Stimulated activated CD8-positive, alpha-beta memory T cell treated with anti-CD3 and anti-CD28 coated beads, Interleukin-2, amount 100 ng/mL, for 48 hours (primary cell): ENCODE measurements around the gene MNAT1.
"Not testable (repeated sequence)": the region's sequence is repeated elsewhere in the genome, so short reads cannot be mapped to it uniquely, and the experiment has no call there.

Experiments used
- DNase-seq, 2 donors: peaks; one replicate each; pipeline ENCODE4 v3.0.0-alpha.2; 2020; ENCODE audit warnings: low read depth in 2 of 2

The MNAT1 gene

GRCh38 chr14:60738843-60739508 is 4.4 kb downstream of the MNAT1 start:
- no peak for DNase-seq

GRCh38 chr14:60744566-60744965 is 10.0 kb downstream of the MNAT1 start:
- no peak for DNase-seq

- DNase-seq, result peak in 1 of 2 donors; percentile 11
These were observed 18.9 kb downstream of the MNAT1 start for GRCh38 chr14:60753264-60754119.

- no peak for DNase-seq
These were observed 22.3 kb downstream of the MNAT1 start for GRCh38 chr14:60756847-60757246.

GRCh38 chr14:60757567-60758002 is 23.0 kb downstream of the MNAT1 start:
- no peak for DNase-seq

GRCh38 chr14:60758885-60759284 is 24.3 kb downstream of the MNAT1 start:
- no peak for DNase-seq

- DNase-seq, result no peak
These were observed 25.6 kb downstream of the MNAT1 start for GRCh38 chr14:60760209-60760608.

- DNase-seq, result no peak
These were observed 26.2 kb downstream of the MNAT1 start for GRCh38 chr14:60760644-60761364.

GRCh38 chr14:60768602-60769001 is 34.0 kb downstream of the MNAT1 start:
- no peak for DNase-seq

GRCh38 chr14:60771117-60771516 is 36.6 kb downstream of the MNAT1 start:
- DNase-seq, result no peak

GRCh38 chr14:60773558-60773957 is 39.0 kb downstream of the MNAT1 start:
- DNase-seq, result no peak

- DNase-seq, result no peak
These were observed 40.7 kb downstream of the MNAT1 start for GRCh38 chr14:60775296-60775695.

- no peak for DNase-seq
These were observed 43.5 kb downstream of the MNAT1 start for GRCh38 chr14:60777856-60778578.

- not testable (repeated sequence) for DNase-seq
These were observed 45.4 kb downstream of the MNAT1 start for GRCh38 chr14:60779745-60780514.

- not testable (repeated sequence) for DNase-seq
These were observed 46.0 kb downstream of the MNAT1 start for GRCh38 chr14:60780558-60780957.

- DNase-seq, result no peak
These were observed 52.3 kb downstream of the MNAT1 start for GRCh38 chr14:60786905-60787304.

GRCh38 chr14:60789656-60790055 is 55.1 kb downstream of the MNAT1 start:
- no peak for DNase-seq

GRCh38 chr14:60790850-60791249 is 56.3 kb downstream of the MNAT1 start:
- DNase-seq, result no peak

GRCh38 chr14:60796434-60796833 is 61.9 kb downstream of the MNAT1 start:
- no peak for DNase-seq

- no peak for DNase-seq
These were observed 65.8 kb downstream of the MNAT1 start for GRCh38 chr14:60800409-60800808.

GRCh38 chr14:60803871-60804270 is 69.3 kb downstream of the MNAT1 start:
- DNase-seq, result no peak
